Endothelial cell (in vitro differentiated cells): ENCODE measurements around the gene NIT1. TPM values are rescaled to one million over a fixed set of nuclear protein-coding genes. Genes with fewer than 3 reads are reported as not detected.

Source experiments
- DNase-seq: peaks from one replicate; pipeline ENCODE4 v3.0.0; 2021; ENCODE audit warnings: low spot score
- H3K27ac Mint-ChIP-seq: one replicate; pipeline ENCODE4 v1.8.0; 2021; ENCODE audit warnings: mixed read lengths, inconsistent platforms; ENCODE audit not compliant: unreplicated experiment
- H3K27me3 Mint-ChIP-seq: one replicate; pipeline ENCODE4 v1.8.0; 2021; ENCODE audit warnings: mild to moderate bottlenecking, moderate library complexity, mixed read lengths, inconsistent platforms; ENCODE audit not compliant: unreplicated experiment
- H3K36me3 Mint-ChIP-seq: one replicate; pipeline ENCODE4 v1.8.0; 2021; ENCODE audit warnings: mild to moderate bottlenecking, low read depth, mixed read lengths, inconsistent platforms; ENCODE audit not compliant: unreplicated experiment
- H3K4me1 Mint-ChIP-seq: one replicate; pipeline ENCODE4 v1.8.0; 2021; ENCODE audit warnings: mild to moderate bottlenecking, mixed read lengths, inconsistent platforms; ENCODE audit not compliant: unreplicated experiment
- H3K4me3 Mint-ChIP-seq: one replicate; pipeline ENCODE4 v1.8.0; 2021; ENCODE audit warnings: mild to moderate bottlenecking, mixed read lengths, inconsistent platforms; ENCODE audit not compliant: unreplicated experiment
- H3K9me3 Mint-ChIP-seq: one replicate; pipeline ENCODE4 v1.8.0; 2021; ENCODE audit warnings: mixed read lengths, inconsistent platforms; ENCODE audit not compliant: unreplicated experiment
- total RNA-seq: library from RNA; stranded (reverse); fragmentation: NEBNext Ultra II Directional; extraction: Animal tissue kit (Norgen Biotek cat#: 25700); gene quantifications from one replicate; pipeline ENCODE4 v1.2.1, GENCODE V29; 2021; ENCODE audit not compliant: unreplicated experiment
- TF ChIP-seq, protein P1 (sequence below): fragments of 200-600 bp; sonication (generic); IDR thresholded peaks from one replicate; pipeline ENCODE4 v1.5.0; 2021; ENCODE audit warnings: antibody characterized with exemption; ENCODE audit not compliant: unreplicated experiment

NIT1 gene
- total RNA-seq, 1 donor from 2014 or later: 20.5 TPM

DNA sequence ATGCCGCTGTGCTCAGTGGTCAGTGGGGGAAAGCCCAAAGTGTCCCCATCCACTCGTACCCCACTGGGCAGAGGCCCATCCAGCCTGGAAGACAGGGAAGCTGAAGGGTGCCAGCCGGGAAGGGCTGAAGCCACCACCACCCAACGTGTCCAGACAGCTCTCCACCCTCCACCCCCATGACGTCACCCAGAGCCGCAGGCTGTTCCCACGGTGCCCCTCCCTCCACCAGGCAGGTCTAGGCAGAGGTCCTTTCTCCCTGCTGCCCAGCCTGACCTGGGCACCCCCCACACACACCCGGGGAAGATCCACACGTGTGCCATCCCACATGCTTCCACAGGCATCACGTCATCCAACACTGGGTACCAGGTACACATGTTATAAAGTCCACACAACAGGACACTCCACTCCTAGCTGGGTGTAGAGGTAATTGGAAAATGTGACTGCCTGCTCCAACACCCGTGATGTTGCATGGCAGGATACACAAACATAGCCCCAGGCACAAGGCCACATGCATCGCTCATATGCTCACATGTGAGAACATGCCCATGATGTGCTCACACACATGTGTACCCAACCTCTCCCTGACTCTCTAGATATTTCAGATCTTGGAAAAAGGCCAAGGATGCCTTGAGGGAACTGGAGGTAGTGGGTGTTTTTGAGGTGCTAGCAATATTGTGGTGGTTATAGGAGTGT lies 43.1 kb upstream of the NIT1 start:
- H3K27ac Mint-ChIP-seq: no peak overlapping the region

DNA sequence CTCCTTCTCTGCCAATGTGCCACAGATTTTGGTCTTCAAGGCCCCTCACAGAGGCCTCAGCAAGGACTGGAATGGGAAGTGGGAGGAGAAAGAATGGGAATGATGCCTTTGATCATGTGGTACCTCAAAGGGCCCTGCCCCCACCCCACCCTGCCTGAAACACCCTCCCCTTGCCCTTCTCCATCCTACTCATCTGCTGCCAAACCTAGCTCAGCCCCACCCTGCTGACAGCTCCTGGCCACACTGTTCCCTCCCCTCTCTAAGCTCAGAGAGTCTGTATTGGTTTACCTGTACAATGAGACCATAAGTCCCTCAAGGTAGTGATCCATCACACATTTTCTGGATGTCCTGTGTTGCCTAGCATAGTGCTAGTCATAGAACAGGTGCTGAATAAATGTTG lies 41.5 kb upstream of the NIT1 start:
- no peak for DNase-seq
- H3K27me3 Mint-ChIP-seq: peaks cover 13% of the 10 kb centered on the region
- H3K27ac Mint-ChIP-seq: no peak overlapping the region
- no peak overlapping the region for H3K4me3 Mint-ChIP-seq
- TF ChIP-seq, protein P1, sequence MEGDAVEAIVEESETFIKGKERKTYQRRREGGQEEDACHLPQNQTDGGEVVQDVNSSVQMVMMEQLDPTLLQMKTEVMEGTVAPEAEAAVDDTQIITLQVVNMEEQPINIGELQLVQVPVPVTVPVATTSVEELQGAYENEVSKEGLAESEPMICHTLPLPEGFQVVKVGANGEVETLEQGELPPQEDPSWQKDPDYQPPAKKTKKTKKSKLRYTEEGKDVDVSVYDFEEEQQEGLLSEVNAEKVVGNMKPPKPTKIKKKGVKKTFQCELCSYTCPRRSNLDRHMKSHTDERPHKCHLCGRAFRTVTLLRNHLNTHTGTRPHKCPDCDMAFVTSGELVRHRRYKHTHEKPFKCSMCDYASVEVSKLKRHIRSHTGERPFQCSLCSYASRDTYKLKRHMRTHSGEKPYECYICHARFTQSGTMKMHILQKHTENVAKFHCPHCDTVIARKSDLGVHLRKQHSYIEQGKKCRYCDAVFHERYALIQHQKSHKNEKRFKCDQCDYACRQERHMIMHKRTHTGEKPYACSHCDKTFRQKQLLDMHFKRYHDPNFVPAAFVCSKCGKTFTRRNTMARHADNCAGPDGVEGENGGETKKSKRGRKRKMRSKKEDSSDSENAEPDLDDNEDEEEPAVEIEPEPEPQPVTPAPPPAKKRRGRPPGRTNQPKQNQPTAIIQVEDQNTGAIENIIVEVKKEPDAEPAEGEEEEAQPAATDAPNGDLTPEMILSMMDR: no peak
- peaks cover 3% of the 10 kb centered on the region for H3K36me3 Mint-ChIP-seq
- H3K9me3 Mint-ChIP-seq: no peaks in the 10 kb centered on the region
- no peaks in the 10 kb centered on the region for H3K4me1 Mint-ChIP-seq

More for the DNA sequence above, 43.1 kb upstream of the NIT1 start:
- peaks cover 9% of the 10 kb centered on the region for H3K27me3 Mint-ChIP-seq
- TF ChIP-seq, protein P1: no peak
- H3K9me3 Mint-ChIP-seq: no peaks in the 10 kb centered on the region
- DNase-seq: no peak
- peaks cover 3% of the 10 kb centered on the region for H3K36me3 Mint-ChIP-seq
- H3K4me3 Mint-ChIP-seq: no peak overlapping the region
- no peaks in the 10 kb centered on the region for H3K4me1 Mint-ChIP-seq

GRCh38 chr1:161077426-161077825 lies 40.5 kb upstream of the NIT1 start:
- H3K4me1 Mint-ChIP-seq: no peaks in the 10 kb centered on the region

GRCh38 chr1:161079436-161080110 lies 38.3 kb upstream of the NIT1 start:
- Mint-ChIP-seq H3K27ac (no peak overlapping the region), H3K4me3 (no peak overlapping the region), H3K27me3 (peaks cover 17% of the 10 kb centered on the region), H3K4me1 (peaks cover 3% of the 10 kb centered on the region), H3K36me3 (no peaks in the 10 kb centered on the region), H3K9me3 (no peaks in the 10 kb centered on the region)
- TF ChIP-seq, protein P1: no peak
- DNase-seq: no peak

More at GRCh38 chr1:161077426-161077825, 40.5 kb upstream of the NIT1 start:
- TF ChIP-seq, protein P1: no peak
- no peak for DNase-seq
- Mint-ChIP-seq H3K36me3 (peaks cover 3% of the 10 kb centered on the region), H3K9me3 (no peaks in the 10 kb centered on the region), H3K27me3 (peaks cover 16% of the 10 kb centered on the region), H3K4me3 (no peak overlapping the region), H3K27ac (no peak overlapping the region)
